H4 (cell line): ENCODE measurements around the gene WWOX. TPM values are rescaled to one million over a fixed set of nuclear protein-coding genes. Genes with fewer than 3 reads are reported as not detected.

Experiments
- DNase-seq: peaks from one replicate; pipeline ENCODE4 v3.0.0-alpha.2; 2015; ENCODE audit warnings: low spot score
- total RNA-seq: library from RNA; depleted of rRNA; stranded (reverse); fragments of >200 nt; shearing (Covaris generic); gene quantifications from 2 replicates; pipeline ENCODE4 v1.2.3, GENCODE V29; 2014

WWOX gene
- total RNA-seq, 1 experiment from 2014 or later, result 25.4 TPM

DNA sequence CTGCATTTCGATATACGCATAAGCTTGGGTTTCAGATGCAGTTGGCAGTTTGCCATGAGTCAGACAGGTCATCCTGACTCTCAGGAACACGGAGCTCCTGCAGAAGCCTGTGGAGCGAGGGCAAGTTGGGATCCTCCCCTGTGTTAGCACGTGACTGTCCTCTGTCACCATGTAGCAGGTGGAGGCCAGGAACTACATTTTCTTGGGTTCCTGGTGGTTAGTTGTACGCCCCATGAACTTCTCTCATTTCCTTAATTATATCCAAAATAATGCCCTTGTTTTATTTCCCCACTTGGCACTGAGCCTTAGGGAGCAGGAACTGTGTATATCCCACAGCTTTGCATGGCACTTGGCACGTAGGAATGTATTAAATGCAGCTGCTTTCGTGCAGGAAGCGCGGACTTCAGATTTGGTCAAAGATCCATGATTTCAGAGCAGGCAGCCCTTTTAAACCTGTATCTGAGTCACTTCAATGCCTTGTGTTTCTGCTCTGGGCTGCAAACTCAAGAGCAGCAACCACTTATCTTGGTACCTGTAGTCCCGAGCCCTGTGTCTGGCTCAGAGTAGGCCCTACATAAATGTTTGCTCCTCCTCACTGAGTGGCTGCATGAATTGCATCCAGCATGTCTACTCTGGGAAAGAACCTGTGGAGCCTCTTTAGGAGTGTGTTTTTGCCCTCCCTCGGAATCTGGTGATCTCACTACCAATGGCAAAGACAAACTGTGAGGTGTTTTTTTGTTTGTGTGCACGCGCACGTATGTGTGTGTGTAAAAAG is 1072.7 kb downstream of the WWOX start:
- DNase-seq, result peak; percentile 18

DNA sequence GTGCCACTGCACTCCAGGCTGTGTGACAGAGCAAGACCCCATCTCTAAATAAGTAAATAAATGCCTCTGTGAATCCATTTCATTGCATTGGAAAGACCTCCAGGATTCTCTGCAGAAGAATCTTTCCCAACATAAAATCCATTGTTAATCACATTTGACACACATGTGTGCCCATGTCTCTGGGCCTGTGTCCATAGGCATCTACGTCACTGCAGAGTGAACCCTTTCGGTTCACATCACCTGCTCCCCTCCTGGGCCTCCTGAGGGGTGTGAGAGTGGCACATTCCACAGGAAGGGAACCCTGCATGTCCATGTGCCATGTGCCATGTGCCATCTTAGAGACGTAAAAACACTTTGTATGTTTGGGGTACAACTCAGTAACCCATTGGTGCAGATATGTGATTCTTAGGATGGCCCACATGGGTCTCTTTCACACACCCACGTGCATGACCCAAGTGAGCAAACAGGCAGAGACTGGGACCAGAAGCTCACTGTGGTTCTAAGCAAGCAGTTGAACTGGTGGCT is 1073.6 kb downstream of the WWOX start:
- DNase-seq, result no peak

DNA sequence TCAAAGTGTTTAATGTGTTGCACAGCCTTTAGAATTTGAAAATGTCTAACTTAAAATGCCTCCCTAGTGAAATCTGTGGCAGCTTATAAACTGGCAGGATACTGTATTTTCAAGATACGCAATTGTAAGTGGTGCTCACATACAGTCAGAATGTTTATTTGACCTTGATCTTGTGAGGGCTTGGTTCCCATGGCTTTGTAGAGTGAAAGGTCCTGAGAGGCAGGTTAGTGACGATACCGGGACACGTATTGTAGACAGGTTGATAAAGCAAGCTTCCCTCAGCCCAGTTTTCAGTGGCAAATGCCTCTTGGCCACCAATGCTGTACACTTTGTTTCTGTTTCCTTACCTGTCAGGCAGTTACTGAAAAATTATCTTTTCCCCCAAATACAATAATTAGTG is 1074.5 kb downstream of the WWOX start:
- no peak for DNase-seq

DNA sequence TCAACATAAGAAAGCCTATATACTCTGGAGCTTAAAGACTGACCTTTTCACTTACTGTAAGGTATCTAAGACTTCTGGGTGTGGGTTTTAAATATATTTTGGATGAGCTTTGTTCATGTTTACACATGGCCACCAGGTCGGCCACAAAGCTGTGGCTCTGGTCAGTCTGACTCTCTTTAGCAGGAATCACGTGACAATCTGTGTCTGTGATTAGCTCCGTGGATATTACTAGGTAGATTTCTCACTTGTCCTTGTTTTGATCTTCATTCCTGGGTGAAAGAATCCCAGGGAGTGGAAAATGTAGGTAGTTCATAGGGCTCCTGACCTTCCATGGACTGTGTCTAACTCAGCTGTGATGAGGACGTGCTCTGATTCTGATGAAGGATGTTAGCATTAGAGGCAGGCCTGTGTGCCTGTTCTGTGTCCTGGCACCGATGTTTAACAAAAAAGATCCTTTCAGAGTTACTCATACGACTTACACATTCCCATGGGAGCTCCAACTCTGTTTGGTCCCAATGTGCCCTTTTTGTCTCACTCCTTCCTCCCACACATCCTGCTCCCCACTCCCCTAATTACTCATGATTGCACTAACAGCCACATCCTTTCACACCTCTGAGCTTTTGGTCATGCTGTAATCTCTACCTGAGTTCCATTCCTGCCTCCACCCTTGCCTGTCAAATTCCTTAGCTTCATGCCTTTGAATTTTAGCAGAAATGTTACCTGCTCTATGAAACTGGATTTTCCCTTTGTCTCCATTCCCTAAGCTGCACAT is 1076.0 kb downstream of the WWOX start:
- no peak for DNase-seq

DNA sequence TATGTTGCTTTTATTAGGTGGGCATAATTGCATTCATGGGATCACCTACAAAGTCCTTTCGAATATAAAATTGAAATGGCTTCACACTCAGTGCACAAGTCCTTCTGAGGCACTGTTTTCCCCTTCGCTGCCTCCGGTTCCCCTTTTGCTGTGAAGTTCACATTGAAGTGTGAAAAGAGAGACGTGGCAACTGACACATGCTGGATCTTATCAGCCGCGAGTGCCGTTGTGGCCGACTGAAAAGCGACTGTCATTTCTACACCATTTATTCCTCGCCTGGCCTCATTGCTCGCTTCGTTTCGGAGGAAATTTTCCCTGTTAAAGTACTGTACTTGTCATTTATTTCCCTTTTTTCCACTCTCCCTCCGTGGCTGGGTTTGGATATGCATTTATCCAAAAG is 1077.6 kb downstream of the WWOX start:
- no peak for DNase-seq

DNA sequence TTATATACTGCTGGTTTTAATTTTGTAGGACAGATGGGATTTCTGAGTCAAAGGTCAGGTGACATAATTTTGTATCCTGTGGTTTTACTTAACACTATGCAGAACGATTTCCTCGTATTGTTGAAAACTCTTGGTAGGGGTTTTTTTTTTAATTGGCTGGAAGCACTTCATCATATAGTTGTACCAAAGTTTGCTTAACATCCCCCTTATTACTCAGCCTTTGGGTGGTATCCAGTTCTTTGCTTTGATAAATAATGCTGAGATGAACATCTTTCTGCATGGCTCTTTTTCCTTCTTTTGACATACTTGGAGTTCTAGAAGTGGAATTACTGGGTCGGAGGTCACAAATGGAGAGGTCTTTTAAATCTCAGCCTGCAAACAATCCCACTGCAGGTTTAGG is 1082.0 kb downstream of the WWOX start:
- no peak for DNase-seq

DNA sequence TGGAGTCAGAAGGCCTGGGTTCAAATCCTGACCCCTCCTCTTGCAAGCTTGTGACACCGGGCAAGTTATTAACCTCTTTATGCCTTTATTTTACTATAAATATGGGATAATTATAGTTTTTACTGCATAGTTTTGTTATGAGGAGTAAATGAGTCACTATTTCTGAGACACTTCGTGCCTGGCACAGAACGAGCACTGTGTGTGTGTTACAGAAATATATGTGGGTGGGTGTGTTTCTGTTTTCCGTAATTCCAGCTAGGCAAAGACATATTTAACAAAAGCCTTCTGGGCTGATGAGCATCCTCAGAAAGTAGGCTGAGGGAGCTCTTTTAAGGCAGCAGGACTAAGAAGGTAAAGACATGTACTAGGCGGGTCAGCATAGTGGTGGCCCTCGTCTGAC is 1083.2 kb downstream of the WWOX start:
- no peak for DNase-seq

DNA sequence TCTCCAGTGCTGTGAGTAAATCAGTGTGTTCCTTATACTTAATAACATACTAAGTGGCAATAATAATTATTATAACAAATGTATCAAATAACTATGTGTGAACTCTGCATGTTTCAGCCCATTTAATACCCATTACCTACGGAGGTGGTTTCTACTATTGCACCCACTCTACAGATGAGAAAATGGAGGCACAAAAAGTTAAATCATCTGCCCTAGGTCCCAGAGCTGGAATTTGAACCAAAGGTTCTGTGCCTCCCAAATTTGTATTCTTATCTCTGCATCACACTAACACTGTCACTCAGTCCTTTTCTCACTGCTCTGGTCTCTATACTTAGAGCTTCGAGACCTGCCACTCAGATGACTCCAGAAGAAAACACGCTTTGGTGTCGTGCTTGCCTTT is 1084.1 kb downstream of the WWOX start:
- no peak for DNase-seq

DNA sequence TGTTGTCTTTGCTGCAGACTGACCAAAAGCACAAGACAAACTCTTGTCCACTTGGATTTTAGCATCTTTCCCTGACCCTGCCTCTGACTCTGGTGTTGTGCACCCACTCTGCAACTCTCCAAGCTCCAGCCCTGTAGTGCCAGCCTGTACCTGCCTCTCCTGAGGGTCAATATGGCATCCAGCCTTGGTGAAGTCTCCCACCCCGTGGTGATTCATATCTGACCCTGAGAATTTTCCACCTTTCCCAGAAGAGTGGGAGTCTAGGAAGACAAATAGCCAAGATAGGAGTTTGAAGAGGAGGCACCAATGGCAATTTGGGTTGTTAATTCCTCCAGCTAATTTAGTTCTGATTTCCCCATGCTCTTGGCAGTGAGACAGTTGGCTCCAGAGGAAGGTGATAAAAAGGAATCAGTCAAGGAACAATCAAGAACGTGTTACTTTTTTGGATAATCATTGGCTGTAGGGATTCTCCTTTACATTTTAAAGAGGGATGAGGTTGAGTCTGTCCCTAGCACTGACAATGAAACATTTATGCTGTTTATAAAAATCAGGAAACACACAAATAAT is 1085.1 kb downstream of the WWOX start:
- no peak for DNase-seq

DNA sequence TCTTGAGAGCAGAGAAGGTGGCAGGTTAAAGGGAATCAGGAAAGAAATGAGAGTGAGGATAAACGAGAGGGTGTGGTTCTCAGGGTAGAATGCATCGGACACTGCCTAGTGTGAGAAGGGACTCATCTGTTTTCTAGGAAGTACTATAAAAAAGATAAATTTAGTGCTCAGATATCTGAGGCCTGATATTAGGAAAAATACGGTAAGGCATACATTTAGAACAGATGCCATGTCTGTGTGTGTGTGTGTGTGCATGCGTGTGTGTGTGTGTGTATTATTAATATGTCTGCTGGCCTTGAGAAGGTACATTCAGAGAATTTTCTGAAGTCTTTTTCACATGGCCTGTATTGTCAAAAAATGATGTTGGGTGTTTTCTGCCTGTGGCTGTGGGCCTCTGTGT is 1086.3 kb downstream of the WWOX start:
- no peak for DNase-seq

DNA sequence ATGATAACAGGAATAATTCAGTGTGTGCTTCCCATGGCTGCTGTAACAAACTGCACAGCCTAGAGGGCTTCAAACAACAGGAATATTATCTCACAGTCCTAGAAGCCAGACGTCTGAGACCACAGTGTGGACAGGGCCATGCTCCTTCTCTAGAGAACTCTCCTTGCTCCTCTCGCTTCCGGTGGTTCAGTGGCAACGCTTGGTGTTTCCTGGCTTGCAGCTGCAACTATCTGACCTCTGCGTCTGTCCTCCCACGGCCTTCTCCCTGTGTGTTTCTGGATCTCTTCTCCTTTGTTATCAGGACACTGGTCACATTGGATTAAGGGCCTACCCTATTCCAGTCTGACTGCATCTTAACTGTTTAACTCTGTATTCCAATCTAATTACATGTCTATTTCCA is 1086.7 kb downstream of the WWOX start:
- DNase-seq, result no peak

DNA sequence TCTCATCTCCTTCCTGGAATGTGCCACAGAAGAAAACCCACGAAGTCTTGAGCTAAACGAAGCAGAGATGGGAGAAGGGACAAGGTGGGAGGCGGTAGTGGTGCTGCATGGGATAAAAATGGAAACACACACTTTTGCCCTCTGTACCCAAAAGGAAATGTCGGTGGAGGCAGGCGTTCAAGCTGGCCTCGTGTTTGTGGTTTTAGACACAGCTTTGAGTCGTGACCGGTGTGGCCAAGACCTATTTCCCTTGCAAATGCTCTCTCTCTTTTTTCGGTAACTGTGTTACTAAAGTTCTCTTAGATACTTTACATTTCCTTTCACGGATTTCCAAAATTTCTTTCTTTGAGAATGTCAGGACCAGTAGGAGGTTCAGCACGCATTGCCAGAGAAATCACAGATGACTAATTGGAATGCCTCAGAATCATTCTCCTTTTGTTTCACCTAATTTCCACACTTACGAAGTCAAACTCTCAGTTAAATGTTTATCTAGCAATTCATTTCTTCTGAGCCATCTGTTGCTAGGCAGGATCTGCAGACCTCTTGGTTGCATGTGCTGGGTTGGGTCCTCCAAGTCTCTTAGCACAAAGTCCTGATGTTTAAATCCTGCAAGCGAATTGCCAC is 1088.8 kb downstream of the WWOX start:
- DNase-seq, result no peak

DNA sequence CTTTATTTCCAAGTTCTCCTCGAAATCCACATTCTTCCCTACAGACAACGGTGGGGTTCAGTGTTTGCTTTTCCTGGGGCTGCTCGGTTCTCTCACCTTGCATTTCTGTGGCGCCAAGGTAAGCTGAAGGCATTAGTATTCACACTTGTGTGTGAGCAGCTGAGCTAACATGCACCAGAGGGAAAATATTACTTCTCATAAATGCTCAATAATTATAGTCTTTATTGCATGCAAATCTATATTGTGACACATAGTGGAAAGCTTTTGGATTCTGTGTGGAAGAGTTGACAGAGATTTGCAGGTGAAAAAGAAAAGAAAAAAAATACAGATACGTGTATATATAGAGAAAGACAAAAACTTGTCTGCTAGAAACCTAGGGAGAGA is 1089.3 kb downstream of the WWOX start:
- no peak for DNase-seq

DNA sequence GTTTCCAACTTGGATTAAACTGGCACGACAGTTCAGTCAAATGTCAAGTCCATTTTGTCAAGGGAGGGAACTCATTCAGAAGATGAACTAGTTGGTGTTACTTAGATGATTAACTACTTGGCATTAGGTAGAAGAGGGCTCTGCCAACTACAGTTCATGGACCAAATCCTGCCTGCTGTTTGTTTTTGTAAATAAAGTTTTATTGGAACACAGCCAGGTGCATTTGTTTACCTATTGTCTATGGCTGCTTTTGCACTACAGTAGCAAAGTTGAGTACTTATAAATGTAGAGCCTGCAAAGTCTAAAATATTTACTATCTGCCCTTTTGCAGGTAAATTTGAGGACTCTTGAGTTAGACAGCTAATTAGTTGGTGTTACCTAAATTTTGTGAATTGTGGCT is 1091.1 kb downstream of the WWOX start:
- DNase-seq, result no peak

DNA sequence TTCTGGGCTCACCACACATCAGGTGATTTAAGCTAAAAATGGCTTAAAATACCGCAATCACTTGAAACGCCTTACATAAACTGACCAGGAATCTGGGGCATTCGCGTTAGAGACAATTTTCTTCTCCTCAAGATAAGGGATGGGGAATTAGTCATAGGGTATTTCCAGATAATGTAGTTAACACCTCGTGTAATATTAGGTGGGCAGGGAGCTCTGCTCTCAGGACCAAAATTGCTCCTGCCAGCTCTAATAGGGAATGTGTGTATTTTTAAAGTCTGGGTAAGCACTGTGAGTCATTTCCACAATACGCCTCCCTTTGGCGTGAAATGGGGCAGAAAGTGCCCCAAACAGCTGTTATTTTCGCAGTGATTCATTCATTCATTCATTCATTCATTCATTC is 1092.5 kb downstream of the WWOX start:
- no peak for DNase-seq

DNA sequence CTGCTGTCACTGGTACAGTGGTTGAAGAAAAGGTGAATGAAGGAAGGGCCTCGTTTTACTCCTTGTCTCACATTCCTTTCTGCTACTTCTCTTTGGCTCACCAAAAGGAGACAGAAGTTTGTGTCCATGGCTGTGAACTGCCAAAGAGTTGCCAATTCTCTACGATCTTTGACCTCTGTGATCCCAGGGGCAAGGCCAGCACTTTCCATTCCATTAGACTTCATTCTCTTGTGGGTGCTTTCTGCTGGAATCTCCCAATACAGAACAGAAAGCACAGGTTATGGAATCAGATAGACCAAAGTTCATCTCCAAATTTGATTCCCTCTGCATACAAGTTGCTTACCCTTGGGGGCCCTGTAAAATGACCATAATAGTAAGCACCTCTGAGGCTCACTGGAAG is 1093.5 kb downstream of the WWOX start:
- no peak for DNase-seq

DNA sequence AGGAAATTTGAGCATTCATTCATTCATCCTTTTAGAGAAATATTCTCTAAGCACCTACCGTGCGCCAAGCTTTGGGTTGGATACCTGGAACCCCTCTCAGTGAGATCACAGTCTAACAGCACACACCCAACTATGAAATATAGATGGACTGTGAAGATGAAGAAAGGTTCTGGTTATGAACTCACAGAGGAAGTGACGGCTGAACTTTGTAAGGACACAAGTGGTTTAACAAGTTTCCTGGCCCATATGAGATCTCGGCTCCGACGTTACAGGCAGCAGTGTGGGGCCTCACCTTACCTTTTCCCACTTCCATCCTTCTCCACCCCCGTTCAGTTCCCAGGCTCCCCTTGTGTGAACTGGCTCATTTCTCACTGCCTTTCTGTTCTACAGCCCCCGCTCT is 1094.8 kb downstream of the WWOX start:
- no peak for DNase-seq

DNA sequence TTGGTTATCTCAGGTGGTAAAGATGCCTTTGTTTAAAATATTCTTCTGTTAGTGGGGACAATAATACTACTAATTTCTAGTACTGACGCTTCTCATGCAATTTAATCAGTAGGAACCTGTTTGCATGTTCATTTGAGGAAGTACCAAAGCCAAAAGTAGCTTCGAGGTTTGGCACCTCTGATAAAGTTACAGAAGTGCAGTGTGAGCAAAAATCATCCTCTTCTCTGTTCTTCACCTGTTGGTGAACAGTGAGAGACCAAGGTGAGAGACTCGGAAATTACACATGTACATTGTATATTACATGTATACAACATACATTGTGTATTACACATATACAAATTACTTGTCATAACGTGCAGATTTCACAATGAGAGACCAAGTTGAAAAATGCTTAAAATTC is 1096.5 kb downstream of the WWOX start:
- no peak for DNase-seq

DNA sequence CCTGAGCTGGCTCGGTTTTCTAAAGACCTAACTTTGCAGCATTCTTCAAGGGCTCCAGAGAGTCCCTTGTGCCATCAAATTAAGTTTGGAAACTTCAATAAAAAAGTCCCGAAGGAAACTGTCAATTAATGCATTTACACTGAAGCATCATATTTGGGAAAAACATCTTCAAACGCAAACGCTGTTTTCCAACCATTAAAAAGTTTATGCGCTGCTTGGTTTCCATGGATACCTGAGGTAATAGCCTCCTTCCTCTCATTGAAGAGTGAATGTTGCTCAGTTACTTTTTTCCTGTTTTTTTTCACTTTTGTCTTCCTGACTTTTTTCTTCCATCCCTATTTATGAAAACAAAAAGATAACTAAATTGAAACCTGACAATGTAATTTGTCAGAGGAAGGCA is 1102.0 kb downstream of the WWOX start:
- DNase-seq, result no peak

DNA sequence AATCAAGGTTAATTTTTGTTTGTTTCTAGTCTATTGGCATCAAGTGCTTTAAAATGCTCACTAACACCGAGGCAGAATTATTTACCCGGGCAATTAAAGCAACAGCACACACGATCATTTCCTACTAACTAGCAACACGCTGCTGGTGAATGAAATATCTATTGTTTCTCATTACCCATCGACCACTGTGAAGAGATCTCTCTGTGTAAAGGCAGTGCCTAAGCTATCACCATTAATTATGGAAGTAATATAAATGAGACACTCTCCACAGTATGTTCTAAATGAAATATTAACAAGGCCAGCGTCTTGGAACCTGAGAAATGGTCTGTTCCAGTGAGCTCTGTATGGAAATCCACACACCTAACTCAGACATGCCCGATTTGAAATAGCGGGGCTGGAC is 1103.5 kb downstream of the WWOX start:
- DNase-seq, result no peak

DNA sequence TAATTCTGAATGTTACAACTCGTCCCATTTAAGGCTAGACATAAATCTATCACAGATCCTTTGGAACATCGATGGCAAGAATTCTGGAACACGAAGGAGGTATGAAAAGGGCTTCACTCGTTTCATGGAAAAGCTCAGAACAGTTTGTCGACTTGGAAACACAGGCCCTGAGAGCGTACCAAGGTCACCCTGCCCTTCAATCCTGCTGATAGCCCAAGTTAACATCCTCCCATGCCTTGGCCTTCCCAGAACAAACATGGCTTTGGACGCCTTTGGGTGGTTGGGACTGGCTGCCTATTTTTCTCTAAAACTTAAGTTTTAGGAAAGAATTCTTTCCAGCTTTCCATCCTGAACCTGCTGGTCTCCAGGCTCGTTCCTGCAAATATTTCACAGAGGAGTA is 1105.0 kb downstream of the WWOX start:
- DNase-seq, result no peak

DNA sequence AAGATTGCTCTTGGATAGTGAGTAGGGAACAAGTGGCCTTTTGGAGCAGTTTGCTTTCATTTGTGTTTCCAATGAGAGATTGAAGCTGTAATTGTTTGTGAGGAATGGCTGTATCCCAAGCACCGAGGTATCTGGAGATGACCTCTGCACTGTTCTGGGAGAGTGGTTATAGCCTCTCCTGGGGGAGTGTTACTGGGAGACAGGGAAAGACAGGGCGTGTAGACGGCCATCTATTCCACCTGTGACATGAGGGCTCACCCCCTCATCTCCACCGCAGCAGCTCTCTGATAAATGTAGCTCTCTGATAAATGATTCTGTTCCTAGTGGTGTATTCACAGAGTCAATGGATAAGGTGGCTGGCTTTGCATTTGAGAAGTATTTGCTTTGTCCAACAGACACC is 1107.4 kb downstream of the WWOX start:
- no peak for DNase-seq

DNA sequence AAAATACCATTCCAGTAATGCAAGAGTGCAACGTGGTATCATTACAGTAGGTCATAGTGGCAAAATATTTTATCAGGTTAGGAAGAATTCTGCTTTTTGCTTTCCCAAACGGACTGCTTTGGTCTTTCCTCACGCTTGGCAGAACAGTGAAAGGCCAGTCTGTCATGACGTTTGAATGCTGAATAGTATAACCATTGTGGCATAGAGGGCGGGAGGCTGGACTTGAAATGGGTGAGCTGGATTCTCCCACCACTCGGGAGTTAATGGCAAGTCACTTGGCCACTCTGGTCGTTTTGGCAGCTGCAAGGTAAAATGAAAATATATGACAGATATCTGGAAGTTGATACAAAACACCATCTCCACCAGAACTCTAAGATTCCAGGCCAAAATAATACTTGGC is 1109.9 kb downstream of the WWOX start:
- DNase-seq, result no peak
